Spleen (tissue), 7 donors: Measurements from ENCODE around the gene MBOAT2.

Experiments
- CTCF ChIP-seq, 11 experiments: fragments of 200-600 bp in 7 of 11; fragments of 450-650 bp in 4 of 11; sonication (generic) in 4 of 11; IDR thresholded peaks in 8 of 11; conservative IDR thresholded peaks in 3 of 11; 1 replicate in 7 of 11; 2 replicates in 4 of 11; pipeline versions ENCODE4 v1.4.0 to v1.8.0; 2016 to 2021; ENCODE audit warnings: antibody characterized with exemption in 11 of 11, inconsistent platforms in 4 of 11, mild to moderate bottlenecking in 1 of 11
- POLR2A ChIP-seq, 3 donors: fragments of 450-650 bp; IDR thresholded peaks; one replicate each; pipeline ENCODE4 v1.5.1; 2017; ENCODE audit warnings: antibody characterized with exemption in 3 of 3, mild to moderate bottlenecking in 1 of 3
- donor health status: DM: no; HTN: no; CAD: no; lungs with moderate emphysema.
- donor health status: DM: no; HTN: no; CAD: no.
- donor health status: DM: no; HTN: no; CAD: no.

- TF ChIP-seq CTCF (IDR thresholded peaks at IDR 0.05 in 8 of 11, conservative IDR thresholded peaks at IDR 0.05 in 3 of 11): no peak
- TF ChIP-seq POLR2A (IDR thresholded peaks at IDR 0.05): no peak
Observed at GRCh38 chr2:9013403-9013802, 9.9 kb upstream of the MBOAT2 start.
